ENCODE measurements around the gene BHMT. TPM values are rescaled to one million over a fixed set of nuclear protein-coding genes. Genes with fewer than 3 reads are reported as not detected.

BHMT gene
- total RNA-seq, 1 experiment from 2014 or later: 1.2 TPM

DNA sequence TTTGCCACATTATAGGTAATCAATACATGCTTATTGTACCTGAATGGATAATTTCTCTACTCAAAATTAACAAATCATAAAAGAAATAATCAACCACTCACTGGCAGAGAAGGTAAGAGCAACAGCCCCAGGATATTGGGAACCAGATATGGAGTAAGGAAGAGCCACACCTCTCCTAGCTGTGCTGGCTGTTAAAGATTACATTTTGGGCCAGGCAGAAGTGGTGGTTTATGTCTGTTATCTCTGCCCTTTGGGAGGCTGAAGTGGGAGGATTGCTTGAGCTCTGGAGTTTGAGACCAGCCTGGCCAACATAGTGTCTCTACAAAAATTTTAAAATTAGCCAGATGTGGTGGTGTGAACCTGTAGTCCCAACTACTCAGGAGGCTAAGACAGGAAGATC is 56.4 kb downstream of the BHMT start:
- H3K4me1 Mint-ChIP-seq: peaks cover 12% of the 10 kb centered on the region
- H3K4me3 Mint-ChIP-seq: no peak overlapping the region
- H3K36me3 Mint-ChIP-seq: no peaks in the 10 kb centered on the region
- no peaks in the 10 kb centered on the region for H3K9me3 Mint-ChIP-seq
- no peak overlapping the region for H3K27ac Mint-ChIP-seq
- no peak for DNase-seq (ENCODE audit: low spot score)
- H3K27me3 Mint-ChIP-seq (ENCODE audit: low read depth): no peaks in the 10 kb centered on the region
- POLR2A ChIA-PET: no interaction called here
- ATAC-seq: no peak
- CTCF ChIA-PET: no interaction called here
- TF ChIP-seq, protein P1, sequence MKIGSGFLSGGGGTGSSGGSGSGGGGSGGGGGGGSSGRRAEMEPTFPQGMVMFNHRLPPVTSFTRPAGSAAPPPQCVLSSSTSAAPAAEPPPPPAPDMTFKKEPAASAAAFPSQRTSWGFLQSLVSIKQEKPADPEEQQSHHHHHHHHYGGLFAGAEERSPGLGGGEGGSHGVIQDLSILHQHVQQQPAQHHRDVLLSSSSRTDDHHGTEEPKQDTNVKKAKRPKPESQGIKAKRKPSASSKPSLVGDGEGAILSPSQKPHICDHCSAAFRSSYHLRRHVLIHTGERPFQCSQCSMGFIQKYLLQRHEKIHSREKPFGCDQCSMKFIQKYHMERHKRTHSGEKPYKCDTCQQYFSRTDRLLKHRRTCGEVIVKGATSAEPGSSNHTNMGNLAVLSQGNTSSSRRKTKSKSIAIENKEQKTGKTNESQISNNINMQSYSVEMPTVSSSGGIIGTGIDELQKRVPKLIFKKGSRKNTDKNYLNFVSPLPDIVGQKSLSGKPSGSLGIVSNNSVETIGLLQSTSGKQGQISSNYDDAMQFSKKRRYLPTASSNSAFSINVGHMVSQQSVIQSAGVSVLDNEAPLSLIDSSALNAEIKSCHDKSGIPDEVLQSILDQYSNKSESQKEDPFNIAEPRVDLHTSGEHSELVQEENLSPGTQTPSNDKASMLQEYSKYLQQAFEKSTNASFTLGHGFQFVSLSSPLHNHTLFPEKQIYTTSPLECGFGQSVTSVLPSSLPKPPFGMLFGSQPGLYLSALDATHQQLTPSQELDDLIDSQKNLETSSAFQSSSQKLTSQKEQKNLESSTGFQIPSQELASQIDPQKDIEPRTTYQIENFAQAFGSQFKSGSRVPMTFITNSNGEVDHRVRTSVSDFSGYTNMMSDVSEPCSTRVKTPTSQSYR (CRISPR knock-in tag; IDR thresholded peaks at IDR 0.05): no peak
- no peak for TF ChIP-seq GABPB1 (CRISPR knock-in tag; IDR thresholded peaks at IDR 0.05)
- no peak for TF ChIP-seq EMX1 (CRISPR knock-in tag; IDR thresholded peaks at IDR 0.05)
- no peak for TF ChIP-seq HMGA2 (CRISPR knock-in tag; IDR thresholded peaks at IDR 0.05)
- no peak for TF ChIP-seq RELA (CRISPR knock-in tag; IDR thresholded peaks at IDR 0.05; ENCODE audit: borderline replicate concordance)
- TF ChIP-seq JUN (CRISPR knock-in tag; IDR thresholded peaks at IDR 0.05): no peak
- TF ChIP-seq KAT7 (CRISPR knock-in tag; IDR thresholded peaks at IDR 0.05; ENCODE audit: borderline replicate concordance): no peak
- no peak for TF ChIP-seq CREM (CRISPR knock-in tag; IDR thresholded peaks at IDR 0.05)
- TF ChIP-seq, protein P2, sequence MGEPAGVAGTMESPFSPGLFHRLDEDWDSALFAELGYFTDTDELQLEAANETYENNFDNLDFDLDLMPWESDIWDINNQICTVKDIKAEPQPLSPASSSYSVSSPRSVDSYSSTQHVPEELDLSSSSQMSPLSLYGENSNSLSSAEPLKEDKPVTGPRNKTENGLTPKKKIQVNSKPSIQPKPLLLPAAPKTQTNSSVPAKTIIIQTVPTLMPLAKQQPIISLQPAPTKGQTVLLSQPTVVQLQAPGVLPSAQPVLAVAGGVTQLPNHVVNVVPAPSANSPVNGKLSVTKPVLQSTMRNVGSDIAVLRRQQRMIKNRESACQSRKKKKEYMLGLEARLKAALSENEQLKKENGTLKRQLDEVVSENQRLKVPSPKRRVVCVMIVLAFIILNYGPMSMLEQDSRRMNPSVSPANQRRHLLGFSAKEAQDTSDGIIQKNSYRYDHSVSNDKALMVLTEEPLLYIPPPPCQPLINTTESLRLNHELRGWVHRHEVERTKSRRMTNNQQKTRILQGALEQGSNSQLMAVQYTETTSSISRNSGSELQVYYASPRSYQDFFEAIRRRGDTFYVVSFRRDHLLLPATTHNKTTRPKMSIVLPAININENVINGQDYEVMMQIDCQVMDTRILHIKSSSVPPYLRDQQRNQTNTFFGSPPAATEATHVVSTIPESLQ (CRISPR knock-in tag; IDR thresholded peaks at IDR 0.05): no peak
- no peak for TF ChIP-seq ZBTB21 (CRISPR knock-in tag; IDR thresholded peaks at IDR 0.05; ENCODE audit: borderline replicate concordance)
- TF ChIP-seq MXD4 (CRISPR knock-in tag; IDR thresholded peaks at IDR 0.05; ENCODE audit: borderline replicate concordance): no peak
- no peak for TF ChIP-seq ZNF416 (CRISPR knock-in tag; IDR thresholded peaks at IDR 0.05)
- no peak for TF ChIP-seq NR2C2 (CRISPR knock-in tag; IDR thresholded peaks at IDR 0.05)
- TF ChIP-seq TP53 (CRISPR knock-in tag; IDR thresholded peaks at IDR 0.05): no peak
- no peak for TF ChIP-seq NR1H2 (CRISPR knock-in tag; IDR thresholded peaks at IDR 0.05)
- TF ChIP-seq, protein P3, sequence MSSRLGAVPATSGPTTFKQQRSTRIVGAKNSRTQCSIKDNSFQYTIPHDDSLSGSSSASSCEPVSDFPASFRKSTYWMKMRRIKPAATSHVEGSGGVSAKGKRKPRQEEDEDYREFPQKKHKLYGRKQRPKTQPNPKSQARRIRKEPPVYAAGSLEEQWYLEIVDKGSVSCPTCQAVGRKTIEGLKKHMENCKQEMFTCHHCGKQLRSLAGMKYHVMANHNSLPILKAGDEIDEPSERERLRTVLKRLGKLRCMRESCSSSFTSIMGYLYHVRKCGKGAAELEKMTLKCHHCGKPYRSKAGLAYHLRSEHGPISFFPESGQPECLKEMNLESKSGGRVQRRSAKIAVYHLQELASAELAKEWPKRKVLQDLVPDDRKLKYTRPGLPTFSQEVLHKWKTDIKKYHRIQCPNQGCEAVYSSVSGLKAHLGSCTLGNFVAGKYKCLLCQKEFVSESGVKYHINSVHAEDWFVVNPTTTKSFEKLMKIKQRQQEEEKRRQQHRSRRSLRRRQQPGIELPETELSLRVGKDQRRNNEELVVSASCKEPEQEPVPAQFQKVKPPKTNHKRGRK (CRISPR knock-in tag; IDR thresholded peaks at IDR 0.05; ENCODE audit: borderline replicate concordance): no peak
- TF ChIP-seq ZNF121 (CRISPR knock-in tag; IDR thresholded peaks at IDR 0.05): no peak
- no peak for TF ChIP-seq NFATC4 (CRISPR knock-in tag; IDR thresholded peaks at IDR 0.05)

DNA sequence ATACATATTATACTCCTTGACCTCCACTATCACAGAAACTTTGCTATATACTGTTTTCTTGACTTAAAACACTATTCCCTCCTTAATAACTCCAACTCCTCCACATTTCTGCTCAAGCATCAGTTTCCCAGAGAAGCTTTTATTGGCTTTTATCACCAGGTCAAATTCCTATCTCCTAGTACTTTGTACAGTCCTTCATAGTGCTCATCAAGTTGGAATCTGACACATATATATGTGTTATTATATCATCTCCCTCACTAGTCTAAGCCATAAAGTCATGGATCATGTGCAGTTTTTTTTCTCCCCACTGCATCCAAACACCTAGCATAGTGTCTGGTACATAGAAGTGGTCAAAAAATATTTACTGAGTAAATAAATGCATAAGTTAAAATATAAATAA is 59.1 kb downstream of the BHMT start:
- Mint-ChIP-seq H3K36me3 (no peaks in the 10 kb centered on the region), H3K4me3 (no peak overlapping the region), H3K4me1 (peaks cover 28% of the 10 kb centered on the region), H3K27ac (no peak overlapping the region), H3K9me3 (no peaks in the 10 kb centered on the region), H3K27me3 (ENCODE audit: low read depth) (no peaks in the 10 kb centered on the region; the same call in 1 of the 2 replicates)
- ATAC-seq: no peak
- POLR2A ChIA-PET: no interaction called here
- CTCF ChIA-PET: no interaction called here
- DNase-seq (ENCODE audit: low spot score): no peak
- no peak for TF ChIP-seq MYBL2 (CRISPR knock-in tag; IDR thresholded peaks at IDR 0.05)
- TF ChIP-seq, protein P2 (CRISPR knock-in tag; IDR thresholded peaks at IDR 0.05): no peak
- TF ChIP-seq NR3C1 (CRISPR knock-in tag; conservative IDR thresholded peaks at IDR 0.05; ENCODE audit: low read depth): no peak
- TF ChIP-seq FOXK1 (CRISPR knock-in tag; IDR thresholded peaks at IDR 0.05): no peak
- TF ChIP-seq, protein P4, sequence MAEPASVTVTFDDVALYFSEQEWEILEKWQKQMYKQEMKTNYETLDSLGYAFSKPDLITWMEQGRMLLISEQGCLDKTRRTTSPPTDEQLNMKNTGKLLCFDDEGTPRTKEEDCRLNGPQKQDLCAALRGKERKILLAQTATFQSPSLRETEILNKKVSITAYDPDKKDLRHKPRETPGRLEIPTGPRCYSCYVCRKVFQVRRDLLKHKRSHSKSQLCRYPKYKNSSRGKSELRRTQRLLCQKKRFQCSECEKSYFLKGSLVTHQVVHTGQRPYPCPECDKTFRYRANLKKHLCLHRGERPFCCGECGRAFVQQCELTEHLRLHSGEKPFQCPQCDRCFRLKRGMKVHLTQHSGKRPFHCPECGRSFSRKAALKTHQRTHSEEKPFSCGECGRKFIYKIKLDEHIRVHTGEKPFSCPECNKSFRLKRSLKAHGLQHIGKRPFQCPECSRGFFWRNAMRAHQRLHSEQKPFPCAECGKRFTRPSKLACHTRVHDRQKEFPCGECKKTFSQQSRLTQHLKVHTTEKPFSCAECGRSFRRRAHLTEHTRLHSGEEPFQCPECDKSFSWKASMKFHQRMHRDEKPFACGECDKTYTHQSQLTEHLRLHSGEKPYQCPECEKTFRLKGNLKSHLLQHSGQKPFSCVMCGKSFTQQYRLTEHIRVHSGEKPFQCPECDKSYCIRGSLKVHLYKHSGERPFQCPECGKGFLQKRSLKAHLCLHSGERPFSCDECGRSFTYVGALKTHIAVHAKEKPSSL (CRISPR knock-in tag; conservative IDR thresholded peaks at IDR 0.05): no peak
- no peak for TF ChIP-seq ZNF121 (CRISPR knock-in tag; IDR thresholded peaks at IDR 0.05)
- TF ChIP-seq RORB (CRISPR knock-in tag; IDR thresholded peaks at IDR 0.05): no peak
- TF ChIP-seq, protein P1 (CRISPR knock-in tag; IDR thresholded peaks at IDR 0.05): no peak
- TF ChIP-seq, protein P5, sequence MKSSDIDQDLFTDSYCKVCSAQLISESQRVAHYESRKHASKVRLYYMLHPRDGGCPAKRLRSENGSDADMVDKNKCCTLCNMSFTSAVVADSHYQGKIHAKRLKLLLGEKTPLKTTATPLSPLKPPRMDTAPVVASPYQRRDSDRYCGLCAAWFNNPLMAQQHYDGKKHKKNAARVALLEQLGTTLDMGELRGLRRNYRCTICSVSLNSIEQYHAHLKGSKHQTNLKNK (CRISPR knock-in tag; IDR thresholded peaks at IDR 0.05): no peak

All from WTC11 (cell line).